ENCODE data around the gene PABPN1. TPM values are rescaled to one million over a fixed set of nuclear protein-coding genes. Genes with fewer than 3 reads are reported as not detected.
A peak's percentile ranks its signal among the peaks of the same experiment; 100 is the strongest.
"Not testable (repeated sequence)": the region's sequence is repeated elsewhere in the genome, so short reads cannot be mapped to it uniquely, and the experiment has no call there.

PABPN1 gene
- 119 and 143 TPM in 2 replicates for polyA plus RNA-seq (2011; rRNA removed)
- polyA minus RNA-seq (2011; rRNA and poly(A)+ RNA removed), result 33.7 and 40.5 TPM in 2 replicates

- ChIA-PET CTCF (interaction anchor here (0.6 to 1.6 kb wide), 6 partner anchors 12 to 200 kb away, joined by 3 to 5 read pairs (median 4); partner anchors contain the start of gene PPP1R3E), POLR2A (interaction anchor here (0.6 to 1.5 kb wide), 6 partner anchors 10 to 1834 kb away, joined by 3 to 10 read pairs (median 4); partner anchors contain the start of gene BCL2L2)
- no peak for TF ChIP-seq CTCF (IDR thresholded peaks at IDR 0.05; ENCODE audit: insufficient read depth, low read depth, low read length)
- H3K36me3 ChIP-seq (ENCODE audit: control insufficient read depth, insufficient read depth, low read length), result peaks cover 11% of the 10 kb centered on the region
- DNase-seq (ENCODE audit: low read depth), result peak; percentile 98
- H3K4me3 ChIP-seq (ENCODE audit: low read depth, low read length), result peak within 1 kb of the TSS; percentile 60
- H3K27me3 ChIP-seq (ENCODE audit: control insufficient read depth, insufficient read depth, low read length), result no peaks in the 10 kb centered on the region
Measured at GRCh38 chr14:23320584-23321571, at the start of gene PABPN1. Gene PABPN1, plus strand, starts transcription at chr14:23321457. Its CDS starts 13 bp downstream, at chr14:23321470.

- TF ChIP-seq CTCF (IDR thresholded peaks at IDR 0.05; ENCODE audit: insufficient read depth, low read depth, low read length), result no peak
- H3K4me3 ChIP-seq (ENCODE audit: low read depth, low read length), result no peak overlapping the region
- ChIA-PET CTCF (interaction anchor here (0.6 to 2.4 kb wide), 3 partner anchors 11 to 43 kb away, joined by 3 to 9 read pairs (median 8); no protein-coding TSS in a partner anchor), POLR2A (no interaction called here)
- no peaks in the 10 kb centered on the region for H3K27me3 ChIP-seq (ENCODE audit: control insufficient read depth, insufficient read depth, low read length)
- no peak for DNase-seq (ENCODE audit: low read depth)
- H3K36me3 ChIP-seq (ENCODE audit: control insufficient read depth, insufficient read depth, low read length), result no peaks in the 10 kb centered on the region; the same call in 1 of the 2 replicates
Measured at GRCh38 chr14:23275412-23275811, 45.8 kb upstream of the PABPN1 start.

GRCh38 chr14:23277189-23277588 is 44.1 kb upstream of the PABPN1 start:
- POLR2A ChIA-PET, result no interaction called here
- CTCF ChIA-PET, result interaction anchor here (0.7 to 0.9 kb wide), 3 partner anchors 10 to 103 kb away, joined by 3 to 4 read pairs (median 3); no protein-coding TSS in a partner anchor
- TF ChIP-seq CTCF (IDR thresholded peaks at IDR 0.05; ENCODE audit: insufficient read depth, low read depth, low read length), result no peak

GRCh38 chr14:23277928-23278327 is 43.3 kb upstream of the PABPN1 start:
- ChIA-PET POLR2A (interaction anchor here (0.6 kb wide), 1 partner anchor 17 kb away, joined by 7 read pairs; no protein-coding TSS in a partner anchor), CTCF (interaction anchor here (0.6 to 1.2 kb wide), 5 partner anchors 10 to 209 kb away, joined by 3 read pairs; no protein-coding TSS in a partner anchor)
- H3K36me3 ChIP-seq (ENCODE audit: control insufficient read depth, insufficient read depth, low read length); H3K4me3 ChIP-seq (ENCODE audit: low read depth, low read length); DNase-seq (ENCODE audit: low read depth); H3K27me3 ChIP-seq (ENCODE audit: control insufficient read depth, insufficient read depth, low read length): not testable (repeated sequence)

More at GRCh38 chr14:23277189-23277588, 44.1 kb upstream of the PABPN1 start:
- DNase-seq (ENCODE audit: low read depth), result no peak
- H3K4me3 ChIP-seq (ENCODE audit: low read depth, low read length), result no peak overlapping the region
- no peaks in the 10 kb centered on the region; the same call in 1 of the 2 replicates for H3K36me3 ChIP-seq (ENCODE audit: control insufficient read depth, insufficient read depth, low read length)
- H3K27me3 ChIP-seq (ENCODE audit: control insufficient read depth, insufficient read depth, low read length), result no peaks in the 10 kb centered on the region

GRCh38 chr14:23281247-23281646 is 40.0 kb upstream of the PABPN1 start:
- ChIA-PET CTCF (interaction anchor here (0.9 to 2.2 kb wide), 3 partner anchors 12 to 34 kb away, joined by 3 to 9 read pairs (median 3); no protein-coding TSS in a partner anchor), POLR2A (no interaction called here)
- H3K27me3 ChIP-seq (ENCODE audit: control insufficient read depth, insufficient read depth, low read length), result no peaks in the 10 kb centered on the region
- DNase-seq (ENCODE audit: low read depth), result no peak
- H3K36me3 ChIP-seq (ENCODE audit: control insufficient read depth, insufficient read depth, low read length), result no peaks in the 10 kb centered on the region
- no peak overlapping the region for H3K4me3 ChIP-seq (ENCODE audit: low read depth, low read length)
- no peak for TF ChIP-seq CTCF (IDR thresholded peaks at IDR 0.05; ENCODE audit: insufficient read depth, low read depth, low read length)
